Jurkat, Clone E6-1 (cell line): ENCODE measurements around the gene TRABD2B.

Experiments
- DNase-seq: peaks from one replicate; pipeline ENCODE4 v3.0.0-alpha.2; 2011; ENCODE audit warnings: low read depth, low spot score
- H3K4me3 ChIP-seq: 2 replicates; pipeline ENCODE4 v1.5.1; 2011; ENCODE audit warnings: mild to moderate bottlenecking, low read length, control low read depth, moderate library complexity

Gene TRABD2B

DNA sequence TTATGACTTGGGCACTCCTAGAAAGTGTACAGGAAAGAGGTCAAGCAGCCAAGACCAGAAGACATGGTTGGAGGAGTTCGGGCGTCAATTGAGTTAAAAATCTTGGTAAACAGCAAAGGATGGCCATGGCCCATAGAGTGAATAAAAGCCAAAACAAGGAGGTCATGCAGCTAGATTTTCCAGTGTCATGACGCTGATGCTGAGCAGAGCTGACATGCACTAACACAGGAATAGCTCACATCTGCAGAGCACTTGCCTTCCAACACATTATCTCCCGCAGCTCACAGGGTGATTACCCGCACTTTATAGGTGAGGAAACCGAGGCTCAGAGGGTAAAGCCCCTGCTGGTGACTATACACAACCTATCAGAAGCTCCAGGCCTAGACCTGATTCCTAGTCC, 49.7 kb downstream of the TRABD2B start:
- DNase-seq = no peak
- H3K4me3 ChIP-seq = no peak overlapping the region

DNA sequence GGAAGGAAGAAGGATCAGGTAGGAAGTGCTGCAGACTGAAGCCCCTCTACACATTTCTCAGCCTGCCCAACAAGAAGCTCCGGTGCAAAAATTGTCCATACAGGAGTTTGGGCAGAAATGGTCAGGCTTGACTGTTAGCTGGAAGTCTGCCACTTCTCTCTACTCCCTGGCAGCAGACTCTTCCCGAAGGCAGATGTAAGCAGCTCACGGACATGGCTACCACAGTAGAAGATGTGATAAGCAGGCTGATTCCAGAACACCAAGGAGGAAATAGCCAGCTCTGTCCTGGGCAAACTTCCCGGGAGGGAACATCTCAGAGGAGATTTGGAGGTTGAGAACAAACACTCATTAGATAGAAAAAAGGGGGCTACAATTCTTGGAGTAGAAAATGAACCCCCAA, 52.6 kb downstream of the TRABD2B start:
- no peak for DNase-seq
- no peak overlapping the region for H3K4me3 ChIP-seq

DNA sequence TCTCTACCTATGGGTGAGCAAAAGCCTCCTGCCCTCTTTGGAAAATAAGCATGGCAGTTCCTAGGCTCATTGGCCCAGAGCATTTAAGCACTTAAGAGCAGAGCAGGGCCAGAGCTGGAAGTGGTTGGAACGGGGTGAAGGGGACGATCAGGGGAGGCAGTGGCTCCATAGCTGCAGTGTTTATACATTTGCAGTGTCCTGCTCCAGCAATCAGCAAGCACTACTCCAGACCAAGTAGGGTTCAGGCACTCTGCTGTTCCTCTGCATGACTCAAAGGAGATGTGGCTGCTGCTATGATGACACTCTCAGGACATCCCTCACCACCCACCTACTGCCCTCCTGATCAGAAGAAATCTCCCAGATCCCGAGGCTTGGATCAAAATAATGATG, 55.0 kb downstream of the TRABD2B start:
- no peak overlapping the region for H3K4me3 ChIP-seq
- no peak for DNase-seq

DNA sequence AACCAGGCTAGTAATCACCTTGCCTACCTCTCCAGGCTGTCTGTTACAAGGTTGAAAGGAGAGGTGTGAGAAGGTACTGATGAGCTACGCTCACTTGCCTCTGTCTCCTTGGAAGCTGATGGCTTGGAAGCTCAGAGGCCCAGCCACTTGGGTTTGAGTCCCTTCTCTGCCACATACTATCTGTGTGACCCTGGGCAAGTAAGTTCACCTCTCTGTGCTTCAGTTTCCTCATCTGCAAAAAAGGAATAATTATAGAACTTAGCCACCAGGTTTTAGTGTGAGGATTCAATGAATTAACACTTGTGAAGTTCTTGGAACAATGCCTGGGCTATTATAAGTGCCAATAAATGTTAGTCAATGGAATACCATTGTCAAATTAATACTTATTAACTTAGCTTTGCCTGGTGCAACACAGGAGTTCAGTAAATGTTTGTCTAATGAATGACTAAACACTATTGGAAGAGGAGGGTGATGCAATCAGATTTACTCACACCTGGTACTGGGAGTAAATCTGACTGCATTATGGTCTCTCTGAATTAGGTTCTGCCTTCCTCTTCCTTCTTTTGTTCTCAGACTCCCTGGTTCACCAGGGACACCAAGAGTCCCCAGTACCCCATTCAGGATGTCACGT, 55.5 kb downstream of the TRABD2B start:
- no peak for DNase-seq
- no peak overlapping the region for H3K4me3 ChIP-seq

DNA sequence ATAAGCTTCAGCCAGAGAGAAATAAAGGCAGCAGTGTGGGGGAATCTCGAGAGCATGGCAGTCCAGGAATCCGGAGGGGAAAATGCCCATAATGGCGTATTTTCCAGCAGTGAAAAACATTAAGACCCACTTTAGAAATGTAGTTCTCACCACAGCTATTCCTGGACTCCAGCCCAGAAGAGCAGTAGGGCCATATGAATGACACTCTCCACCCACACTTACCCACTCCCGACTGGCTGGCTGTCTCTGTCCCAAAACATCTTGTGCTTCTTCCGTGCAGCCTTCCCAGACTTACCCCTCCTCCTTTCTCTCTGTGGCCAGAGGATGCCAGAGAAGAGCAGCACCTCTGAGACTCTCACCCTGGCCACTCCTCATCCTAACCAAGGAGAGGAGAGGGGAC, 56.4 kb downstream of the TRABD2B start:
- no peak for DNase-seq
- no peak overlapping the region for H3K4me3 ChIP-seq

DNA sequence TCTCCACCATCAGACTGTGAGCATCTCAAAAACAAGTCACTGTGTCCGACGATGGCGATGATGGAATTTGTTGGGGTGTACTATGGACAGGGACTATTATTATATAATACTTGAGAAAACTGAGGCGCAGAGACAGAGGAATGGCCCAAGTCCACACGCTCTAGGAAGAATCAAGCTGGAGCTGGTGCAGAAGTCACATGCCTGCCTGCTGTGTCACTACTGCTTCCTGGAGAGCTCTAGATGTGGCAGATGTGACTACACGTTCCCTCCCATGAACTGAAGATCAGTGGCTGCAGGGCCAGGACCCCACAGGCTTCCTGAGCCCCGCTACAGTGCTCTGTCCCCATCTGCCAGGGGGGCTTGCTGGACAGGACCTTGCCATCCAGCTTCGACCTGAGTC, 56.9 kb downstream of the TRABD2B start:
- no peak for DNase-seq
- no peak overlapping the region for H3K4me3 ChIP-seq

DNA sequence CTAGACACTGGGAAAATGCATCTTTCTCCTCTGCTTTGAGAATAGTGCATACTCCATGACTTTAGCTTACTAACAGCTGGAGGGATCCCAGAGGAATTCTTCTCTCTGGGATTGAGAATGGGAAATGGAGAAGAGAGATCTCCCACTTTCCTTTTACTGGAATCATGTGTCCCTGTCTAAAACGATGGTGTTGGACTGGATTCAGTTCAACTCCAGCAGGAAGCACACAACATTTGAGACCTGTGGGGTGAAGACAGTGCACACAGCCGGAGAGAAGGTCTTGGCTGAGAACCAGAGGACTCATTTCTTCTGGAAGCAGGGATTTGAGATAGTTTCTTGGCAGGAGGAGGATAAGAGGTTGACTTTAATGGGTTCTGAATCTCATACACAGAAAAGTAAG, 58.7 kb downstream of the TRABD2B start:
- no peak for DNase-seq
- no peak overlapping the region for H3K4me3 ChIP-seq

DNA sequence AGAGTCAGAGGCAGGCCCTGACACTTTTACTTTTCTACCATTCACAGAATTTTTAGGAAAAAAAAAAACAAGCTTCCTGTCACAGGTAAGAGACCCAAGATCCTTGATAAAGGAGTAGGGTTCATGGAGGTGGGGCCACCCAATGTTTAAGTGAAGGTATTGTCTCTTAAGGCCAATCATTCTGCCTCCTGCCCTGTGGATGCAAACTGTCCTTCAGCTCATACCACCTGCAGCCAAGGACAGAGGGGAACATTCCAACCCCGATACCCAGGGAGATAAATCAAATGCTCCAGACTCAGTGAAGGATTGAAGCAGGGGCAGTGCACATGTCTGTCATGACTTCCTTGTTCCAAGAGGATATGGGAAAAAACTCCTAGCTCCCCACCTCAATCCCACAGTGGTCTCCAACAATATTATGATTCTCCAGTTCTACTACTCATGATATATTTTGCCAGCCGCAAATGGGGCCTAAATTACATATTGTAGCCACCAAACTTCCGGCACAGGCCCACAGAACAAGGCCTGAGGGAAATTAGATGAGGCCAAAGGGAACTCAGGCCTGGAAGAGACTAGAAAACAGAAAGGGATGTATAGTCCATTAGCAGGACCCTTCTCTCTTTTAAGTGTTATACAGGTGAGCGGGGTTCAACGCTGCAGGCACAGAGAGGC, 59.5 kb downstream of the TRABD2B start:
- H3K4me3 ChIP-seq = no peak overlapping the region

DNA sequence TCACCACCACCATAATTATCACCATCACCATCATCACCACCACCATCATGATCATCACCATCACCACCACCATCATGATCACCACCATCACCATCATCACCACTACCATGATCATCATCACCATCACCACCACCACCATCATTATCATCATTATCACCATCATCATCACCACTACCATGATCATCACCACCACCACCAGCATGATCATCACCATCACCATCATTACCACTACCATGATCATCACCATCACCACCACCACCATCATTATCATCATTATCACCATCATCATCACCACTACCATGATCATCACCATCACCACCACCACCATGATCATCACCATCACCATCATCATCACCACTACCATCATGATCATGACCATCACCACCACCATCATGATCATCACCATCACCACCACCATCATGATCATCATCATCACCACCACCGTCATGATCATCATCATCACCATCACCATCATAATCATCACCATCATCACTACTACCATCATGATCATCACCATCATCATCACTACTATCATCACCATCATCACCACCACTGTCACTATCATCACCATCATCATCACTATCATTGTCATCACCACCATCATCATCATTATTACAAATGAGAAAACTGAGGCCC, 60.2 kb downstream of the TRABD2B start:
- no peak for DNase-seq
- H3K4me3 ChIP-seq = no peak overlapping the region

More for the DNA sequence above, 59.5 kb downstream of the TRABD2B start:
- DNase-seq = no peak

DNA sequence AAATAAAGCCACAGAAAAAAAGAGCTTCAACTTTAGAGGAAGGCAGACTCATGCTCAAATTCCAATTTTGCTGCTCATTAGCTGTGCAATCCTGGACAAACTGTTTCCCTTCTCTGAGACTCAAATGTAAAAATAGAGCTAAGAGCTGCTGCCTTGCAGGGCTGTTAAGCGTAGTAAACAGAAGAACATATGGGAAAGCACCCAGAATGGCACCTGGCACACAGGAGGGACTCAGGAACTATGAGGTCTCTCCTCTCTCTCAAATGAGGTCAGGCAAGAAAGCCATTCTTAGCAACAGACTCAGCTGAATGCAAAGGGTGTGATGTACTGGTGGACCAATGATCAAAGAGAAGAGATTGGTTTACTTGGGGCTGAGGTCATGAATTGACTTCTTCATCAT, 61.3 kb downstream of the TRABD2B start:
- no peak overlapping the region for H3K4me3 ChIP-seq
- DNase-seq = no peak

DNA sequence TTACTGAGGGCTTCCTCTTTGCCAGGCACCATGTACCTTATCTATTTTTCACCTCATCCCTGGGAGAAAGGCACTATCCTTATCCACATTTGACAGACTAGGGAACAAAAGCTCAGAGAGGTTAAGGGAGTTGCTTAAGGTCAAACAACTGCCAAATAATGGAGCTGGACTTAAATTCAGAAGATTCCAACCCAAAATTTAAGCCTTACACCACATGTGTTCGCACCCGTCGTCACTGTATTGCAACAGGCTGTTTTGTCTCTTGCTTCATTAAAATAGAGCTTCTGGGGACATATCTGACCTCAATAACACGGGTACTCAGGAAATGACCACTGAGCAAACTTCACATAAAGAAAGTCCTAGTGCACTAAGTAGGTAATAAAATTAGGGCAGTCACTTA, 62.0 kb downstream of the TRABD2B start:
- no peak overlapping the region for H3K4me3 ChIP-seq
- DNase-seq = no peak

DNA sequence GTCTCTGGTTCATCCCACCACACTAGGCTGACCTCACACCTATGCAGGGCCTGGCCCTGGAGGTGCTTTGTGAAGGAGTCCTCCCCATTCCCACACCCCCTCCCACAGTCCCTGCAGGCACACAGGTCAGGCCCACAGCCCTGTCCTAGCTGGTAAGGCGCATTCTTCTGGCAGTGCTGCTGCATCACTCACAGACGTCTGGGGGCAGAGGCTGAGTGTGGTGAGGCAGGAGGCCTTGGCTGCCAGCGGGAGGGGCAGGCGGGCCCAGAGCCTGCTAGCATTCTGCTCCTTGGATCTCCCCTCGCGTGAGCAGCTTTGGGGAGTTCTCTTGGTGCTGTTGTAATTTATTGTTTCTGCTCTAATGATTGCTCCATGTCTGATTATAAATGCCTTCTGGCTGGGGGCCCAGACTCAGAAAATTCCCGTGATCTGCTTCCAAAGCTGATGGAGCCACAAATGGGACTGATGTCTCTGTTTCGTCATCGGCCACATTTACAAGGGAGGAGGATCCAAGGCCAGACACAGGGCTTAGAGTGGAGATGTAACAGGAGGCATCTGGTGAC, 62.9 kb downstream of the TRABD2B start:
- no peak for DNase-seq
- H3K4me3 ChIP-seq = no peak overlapping the region

DNA sequence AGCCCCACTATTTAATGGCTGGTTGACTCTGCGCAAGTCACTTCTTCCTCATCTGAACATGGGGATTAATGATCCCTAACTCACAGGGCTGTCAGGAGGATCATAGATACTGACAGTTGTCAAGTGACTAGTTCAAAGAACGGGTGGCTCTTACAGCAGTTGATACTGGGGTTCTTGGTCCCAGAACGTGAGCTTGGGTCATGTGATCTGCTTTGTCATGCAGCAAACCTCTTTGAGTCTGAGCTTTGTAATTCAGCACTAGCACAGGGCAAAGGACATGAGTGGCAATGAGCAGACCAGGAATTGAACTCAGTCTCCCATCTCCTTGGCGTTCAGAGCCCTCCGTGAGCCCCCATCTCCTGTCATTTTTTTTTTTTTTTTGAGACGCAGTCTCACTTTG, 64.4 kb downstream of the TRABD2B start:
- no peak for DNase-seq
- H3K4me3 ChIP-seq = no peak overlapping the region

DNA sequence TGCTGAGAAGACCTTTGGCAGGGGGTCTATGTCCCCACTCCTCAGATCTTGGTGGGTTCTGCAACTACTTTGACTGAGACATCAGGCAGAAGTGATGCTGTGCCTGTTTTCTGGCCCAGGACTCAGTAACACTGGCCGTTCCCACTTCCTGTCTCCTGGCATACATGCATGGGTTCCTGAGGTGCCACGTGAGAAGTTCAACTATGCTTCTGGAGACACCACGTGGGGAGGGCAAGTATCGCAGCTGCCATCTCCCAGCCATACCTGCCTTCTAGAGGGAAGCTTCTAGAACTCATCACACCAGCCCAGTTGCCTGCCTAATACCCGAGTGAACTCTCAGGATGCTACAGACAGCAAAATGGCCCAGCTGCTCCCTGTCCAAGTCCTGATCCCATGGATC, 65.8 kb downstream of the TRABD2B start:
- peak; percentile 46 for DNase-seq
- H3K4me3 ChIP-seq = no peak overlapping the region

DNA sequence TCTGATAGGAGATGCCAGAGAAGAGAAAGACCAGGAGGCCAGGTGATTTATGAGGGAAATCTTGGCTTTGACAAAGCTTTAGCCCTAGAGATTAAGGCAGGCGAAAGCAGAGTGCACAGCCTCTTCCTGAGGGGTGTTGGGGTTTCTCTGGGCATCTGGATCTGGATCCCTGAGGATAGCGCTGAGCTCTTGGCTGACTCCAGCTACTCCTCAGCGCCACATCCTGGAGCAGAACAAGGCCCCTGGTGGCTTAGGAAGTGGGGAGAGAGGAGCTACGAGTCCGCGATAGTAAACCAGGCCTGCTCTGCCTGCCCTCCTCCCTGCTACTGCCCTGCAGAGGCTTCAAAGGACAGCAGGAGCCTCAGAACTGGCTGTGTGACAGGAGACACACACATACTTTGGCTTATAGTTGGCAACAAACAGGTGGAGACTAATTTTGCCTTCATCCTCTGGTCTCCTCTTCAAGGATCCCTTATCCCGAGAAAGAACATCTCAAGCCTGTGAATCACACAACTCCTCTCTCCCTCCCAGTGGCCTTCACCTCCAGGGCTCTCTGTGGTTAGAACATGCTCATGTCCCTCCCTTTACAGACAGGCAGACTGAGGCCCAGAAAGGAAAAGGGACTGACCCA, 66.9 kb downstream of the TRABD2B start:
- no peak overlapping the region for H3K4me3 ChIP-seq
- DNase-seq = no peak

DNA sequence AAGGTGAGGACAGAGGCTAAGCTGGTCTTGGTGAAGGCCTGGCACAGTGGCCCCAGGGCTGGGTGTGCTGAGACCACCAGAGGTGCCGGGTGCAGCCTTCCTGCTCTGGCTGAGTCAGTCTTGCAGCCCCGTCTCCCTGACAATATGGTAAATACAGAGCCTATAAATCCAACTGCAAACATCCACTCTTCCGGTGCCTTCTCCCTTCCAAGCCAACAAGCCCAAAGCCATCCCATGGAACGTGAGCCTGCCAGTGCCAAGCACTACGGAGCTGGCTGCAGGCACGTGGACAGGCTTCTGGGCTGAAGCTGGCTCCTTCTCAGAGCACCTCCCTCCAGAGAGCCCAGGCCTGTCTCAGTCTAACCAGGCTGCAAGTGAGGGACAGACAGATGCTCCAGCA, 70.0 kb downstream of the TRABD2B start:
- DNase-seq = no peak
- H3K4me3 ChIP-seq = no peak overlapping the region

DNA sequence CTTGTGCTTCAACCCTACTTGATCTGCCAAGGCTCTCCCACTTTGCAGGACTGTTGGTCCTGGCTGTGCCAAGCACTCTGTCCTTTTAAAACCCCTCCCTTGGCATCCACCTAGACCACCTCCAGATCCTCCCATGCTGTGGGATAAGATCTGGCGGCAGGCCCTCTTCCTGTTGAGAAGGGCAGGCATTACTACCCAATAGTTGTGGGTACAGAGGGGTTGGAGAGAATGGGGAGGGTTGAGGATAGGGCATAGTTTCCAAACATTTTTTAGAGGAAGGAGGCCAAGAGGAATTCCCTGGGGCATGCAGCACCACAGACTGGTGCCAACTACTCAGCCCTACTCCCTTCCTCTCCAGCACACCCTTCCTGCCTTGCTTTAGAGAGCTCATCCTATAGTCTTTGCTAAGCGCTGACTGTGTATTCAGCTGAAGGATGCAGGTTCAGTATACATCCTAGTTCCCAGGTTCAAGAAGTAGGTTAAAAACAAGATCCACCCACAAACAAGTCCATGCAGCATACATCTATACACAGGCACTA, 70.7 kb downstream of the TRABD2B start:
- no peak for DNase-seq
- H3K4me3 ChIP-seq = no peak overlapping the region

DNA sequence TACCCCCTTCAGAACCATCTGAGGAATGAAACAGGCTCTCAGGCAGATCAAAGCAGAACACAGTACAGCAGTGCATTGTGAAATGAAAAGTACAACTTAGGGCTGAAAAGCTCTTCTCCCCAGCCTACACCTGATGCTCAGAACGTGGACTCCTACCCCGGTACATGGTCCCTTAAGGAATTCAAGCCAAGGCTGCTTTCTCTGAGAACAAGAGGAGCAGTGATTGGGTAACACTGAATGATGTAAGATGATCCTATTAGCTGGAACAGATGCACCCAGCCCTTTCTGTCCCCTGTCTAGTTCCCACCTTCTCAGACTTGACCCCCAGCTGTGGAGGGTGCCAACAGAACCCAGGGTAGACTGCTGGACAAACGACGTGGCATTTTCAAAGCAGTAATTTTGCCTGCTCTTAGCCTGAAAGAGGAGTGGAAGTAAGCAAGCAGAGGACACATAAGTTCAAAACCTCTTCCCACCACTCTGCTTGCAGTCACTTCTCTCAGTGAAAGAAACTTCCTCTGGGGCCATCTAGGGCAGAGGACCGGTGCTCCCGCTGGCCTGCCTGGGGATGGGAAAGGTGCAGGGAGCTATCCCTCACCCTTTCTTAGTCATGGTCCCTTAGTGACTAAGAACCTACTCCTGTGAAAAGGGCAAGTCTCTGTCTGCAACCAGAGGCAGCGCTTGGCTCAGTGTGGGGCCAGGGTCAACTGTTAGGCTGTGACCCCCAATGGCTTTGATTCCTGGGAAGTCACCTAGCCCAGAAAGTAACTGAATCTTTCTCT, 72.7 kb downstream of the TRABD2B start:
- no peak for DNase-seq
- H3K4me3 ChIP-seq = no peak overlapping the region

DNA sequence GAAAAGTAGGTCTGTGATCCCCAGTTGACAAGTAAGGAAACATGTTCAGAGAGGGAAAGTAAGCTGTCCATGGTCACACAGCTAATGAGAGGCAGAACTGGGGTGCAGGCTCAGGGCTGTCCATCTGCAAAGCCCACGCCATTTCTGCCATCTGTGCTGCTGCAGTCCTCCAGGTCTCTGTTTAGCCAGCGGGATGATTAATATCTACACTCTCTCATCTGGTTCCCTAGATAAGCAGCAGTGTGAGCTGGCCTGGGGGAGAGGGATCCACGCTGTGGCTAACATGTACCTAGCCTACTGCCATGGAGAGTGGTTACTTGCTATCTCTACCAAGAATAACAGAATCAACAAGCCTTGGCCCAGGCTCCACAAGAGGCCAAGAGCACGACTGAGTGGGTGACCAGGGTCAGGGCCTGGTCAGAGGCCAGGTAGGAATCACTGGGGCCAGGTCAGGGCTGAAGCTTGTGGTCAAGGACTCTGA, 75.2 kb downstream of the TRABD2B start:
- H3K4me3 ChIP-seq = no peak overlapping the region
- DNase-seq = no peak
